WTC11 (cell line): ENCODE data around the gene PGGHG. TPM values are rescaled to one million over a fixed set of nuclear protein-coding genes. Genes with fewer than 3 reads are reported as not detected.

Experiments
- ATAC-seq: fragments of 200-7000 bp; cut with Tn5 transposase; 2 replicates; pipeline ENCODE4 v1.10.0; 2021; ENCODE audit warnings: mild to moderate bottlenecking, moderate library complexity
- CTCF ChIA-PET: fragments of 300-600 bp; sonication (Branson Sonifier 250); formaldehyde crosslinking; loops from one replicate; lab custom pipeline; 2021; ENCODE audit warnings: antibody characterized with exemption; lab: Charles Lee
- POLR2A ChIA-PET: fragments of 350-600 bp; sonication (Branson Sonifier 250); formaldehyde crosslinking; loops from one replicate; lab custom pipeline; 2021; ENCODE audit warnings: antibody characterized with exemption; lab: Charles Lee
- DNase-seq: peaks from one replicate; pipeline ENCODE4 v3.0.0; 2021; ENCODE audit warnings: low spot score
- H3K27ac Mint-ChIP-seq: 2 replicates; pipeline ENCODE4 v1.8.0; 2021; ENCODE audit warnings: mixed read lengths
- H3K27me3 Mint-ChIP-seq: 2 replicates; pipeline ENCODE4 v1.8.0; 2021; ENCODE audit warnings: low read depth, mild to moderate bottlenecking, moderate library complexity, mixed read lengths
- H3K36me3 Mint-ChIP-seq: 2 replicates; pipeline ENCODE4 v1.8.0; 2021; ENCODE audit warnings: mixed read lengths
- H3K4me1 Mint-ChIP-seq: 2 replicates; pipeline ENCODE4 v1.8.0; 2022; ENCODE audit warnings: mixed read lengths
- H3K4me3 Mint-ChIP-seq: 2 replicates; pipeline ENCODE4 v1.8.0; 2021; ENCODE audit warnings: mild to moderate bottlenecking, moderate library complexity, mixed read lengths
- H3K9me3 Mint-ChIP-seq: 2 replicates; pipeline ENCODE4 v1.8.0; 2021; ENCODE audit warnings: mixed read lengths
- ATF2 ChIP-seq: sonication (generic); formaldehyde crosslinking; IDR thresholded peaks from 2 replicates; pipeline ENCODE4 v1.8.1; 2022; ENCODE audit warnings: low read depth, missing genetic modification reagents, borderline replicate concordance
- E2F5 ChIP-seq: sonication (generic); formaldehyde crosslinking; IDR thresholded peaks from 2 replicates; pipeline ENCODE4 v1.8.1; 2022; ENCODE audit warnings: mild to moderate bottlenecking, moderate library complexity, missing genetic modification reagents
- ELF4 ChIP-seq: sonication (generic); formaldehyde crosslinking; IDR thresholded peaks from 2 replicates; pipeline ENCODE4 v1.8.1; 2022; ENCODE audit warnings: low read depth, mild to moderate bottlenecking, moderate library complexity, missing genetic modification reagents
- FOXK1 ChIP-seq: sonication (generic); formaldehyde crosslinking; IDR thresholded peaks from 2 replicates; pipeline ENCODE4 v1.8.0; 2022; ENCODE audit warnings: mild to moderate bottlenecking, moderate library complexity, missing genetic modification reagents
- GRHL2 ChIP-seq: fragments of 250-450 bp; sonication (Bioruptor Pico); IDR thresholded peaks from 2 replicates; pipeline ENCODE4 v1.8.0; 2022; ENCODE audit warnings: mild to moderate bottlenecking, moderate library complexity; ENCODE audit not compliant: insufficient replicate concordance, severe bottlenecking
- HMGA2 ChIP-seq: fragments of 250-450 bp; sonication (Bioruptor Pico); IDR thresholded peaks from 2 replicates; pipeline ENCODE4 v1.4.0; 2021; ENCODE audit warnings: mild to moderate bottlenecking, moderate library complexity
- JAZF1 ChIP-seq: fragments of 250-450 bp; sonication (Bioruptor Pico); IDR thresholded peaks from 2 replicates; pipeline ENCODE4 v1.9.0; 2021; ENCODE audit warnings: moderate library complexity, mild to moderate bottlenecking, inconsistent platforms
- MAX ChIP-seq: sonication (generic); formaldehyde crosslinking; IDR thresholded peaks from 2 replicates; pipeline ENCODE4 v1.8.0; 2022; ENCODE audit warnings: mild to moderate bottlenecking, missing genetic modification reagents
- PREB ChIP-seq: sonication (generic); formaldehyde crosslinking; IDR thresholded peaks from 2 replicates; pipeline ENCODE4 v1.8.1; 2022; ENCODE audit warnings: mild to moderate bottlenecking, missing genetic modification reagents, moderate library complexity, borderline replicate concordance
- ZBTB21 ChIP-seq: sonication (generic); formaldehyde crosslinking; IDR thresholded peaks from 2 replicates; pipeline ENCODE4 v1.8.1; 2023; ENCODE audit warnings: mild to moderate bottlenecking, missing genetic modification reagents, borderline replicate concordance
- ZBTB43 ChIP-seq: sonication (generic); formaldehyde crosslinking; IDR thresholded peaks from 2 replicates; pipeline ENCODE4 v1.8.1; 2023; ENCODE audit warnings: mild to moderate bottlenecking, missing genetic modification reagents
- ZNF232 ChIP-seq: sonication (generic); formaldehyde crosslinking; IDR thresholded peaks from 2 replicates; pipeline ENCODE4 v1.8.0; 2022; ENCODE audit warnings: mild to moderate bottlenecking, missing genetic modification reagents
- ZNF263 ChIP-seq: sonication (generic); formaldehyde crosslinking; IDR thresholded peaks from 2 replicates; pipeline ENCODE4 v1.8.1; 2022; ENCODE audit warnings: low read depth, mild to moderate bottlenecking, moderate library complexity, missing genetic modification reagents
- ZNF423 ChIP-seq: fragments of 250-450 bp; sonication (Bioruptor Pico); IDR thresholded peaks from 2 replicates; pipeline ENCODE4 v2.1.2; 2022; ENCODE audit warnings: mild to moderate bottlenecking, moderate library complexity
- ZNF512 ChIP-seq: sonication (generic); formaldehyde crosslinking; IDR thresholded peaks from 2 replicates; pipeline ENCODE4 v1.8.1; 2022; ENCODE audit warnings: missing genetic modification reagents, borderline replicate concordance
- ZNF532 ChIP-seq: fragments of 250-450 bp; sonication (Bioruptor Pico); IDR thresholded peaks from 2 replicates; pipeline ENCODE4 v1.9.0; 2021; ENCODE audit warnings: mild to moderate bottlenecking, borderline replicate concordance
- ZNF671 ChIP-seq: fragments of 250-450 bp; sonication (Bioruptor Pico); IDR thresholded peaks from 2 replicates; pipeline ENCODE4 v1.8.0; 2021; ENCODE audit warnings: mild to moderate bottlenecking
- total RNA-seq: library from RNA; stranded (reverse); gene quantifications from 3 replicates; pipeline ENCODE4 v1.2.3, GENCODE V29; 2021

PGGHG gene
- total RNA-seq, 1 experiment from 2014 or later, result 74.9 TPM

GRCh38 chr11:284105-285020 lies 4.6 kb upstream of the PGGHG start:
- ChIA-PET CTCF (interaction anchor here (0.9 to 5.8 kb wide), 4 partner anchors 21 to 71 kb away, joined by 3 to 53 read pairs (median 6); no protein-coding TSS in a partner anchor), POLR2A (interaction anchor here (1.0 to 1.2 kb wide), 2 partner anchors 13 to 16 kb away, joined by 3 to 4 read pairs; no protein-coding TSS in a partner anchor)
- Mint-ChIP-seq H3K4me1 (peaks cover 38% of the 10 kb centered on the region), H3K9me3 (no peaks in the 10 kb centered on the region), H3K27ac (peak overlapping the region; percentile 50; the same call in 1 of the 2 replicates), H3K4me3 (no peak overlapping the region), H3K27me3 (peaks cover 52% of the 10 kb centered on the region), H3K36me3 (no peaks in the 10 kb centered on the region)
- DNase-seq (no peak), ATAC-seq (no peak)
- no peak for TF ChIP-seq MAX (CRISPR knock-in tag)

- Mint-ChIP-seq H3K36me3 (no peaks in the 10 kb centered on the region), H3K9me3 (no peaks in the 10 kb centered on the region), H3K27ac (peak overlapping the region; percentile 84), H3K27me3 (peaks cover 48% of the 10 kb centered on the region)
- CTCF ChIA-PET, result interaction anchor here (1.2 kb wide), 1 partner anchor 34 kb away, joined by 4 read pairs; no protein-coding TSS in a partner anchor
- TF ChIP-seq GRHL2 (CRISPR knock-in tag) (no peak), ZNF512 (no peak), ZNF263 (CRISPR knock-in tag) (no peak), JAZF1 (CRISPR knock-in tag) (no peak), FOXK1 (CRISPR knock-in tag) (no peak), ZBTB43 (CRISPR knock-in tag) (no peak), ATF2 (CRISPR knock-in tag) (no peak), ZNF423 (no peak), HMGA2 (no peak), ZNF671 (CRISPR knock-in tag) (no peak), ZBTB21 (CRISPR knock-in tag) (no peak)
- TF ChIP-seq, all 79 proteins: peak for 0
- no peak overlapping the region for H3K4me3 Mint-ChIP-seq
- ATAC-seq, result no peak
- peak; percentile 9 for DNase-seq
- H3K4me1 Mint-ChIP-seq, result peaks cover 45% of the 10 kb centered on the region
- POLR2A ChIA-PET, result no interaction called here
Observed at GRCh38 chr11:285021-285893, 3.7 kb upstream of the PGGHG start.

GRCh38 chr11:285894-286220 lies 3.1 kb upstream of the PGGHG start:
- Mint-ChIP-seq H3K36me3 (peaks cover under 1% of the 10 kb centered on the region; the same call in 1 of the 2 replicates), H3K27ac (no peak overlapping the region), H3K9me3 (no peaks in the 10 kb centered on the region), H3K4me1 (peaks cover 51% of the 10 kb centered on the region), H3K4me3 (no peak overlapping the region), H3K27me3 (peaks cover 45% of the 10 kb centered on the region)
- ATAC-seq (no peak), DNase-seq (no peak)
- ChIA-PET POLR2A (no interaction called here), CTCF (no interaction called here)
- no peak for TF ChIP-seq PREB (CRISPR knock-in tag)
- no peak for TF ChIP-seq MAX (CRISPR knock-in tag)
- TF ChIP-seq E2F5, result no peak
- no peak for TF ChIP-seq ELF4 (CRISPR knock-in tag)
- no peak for TF ChIP-seq ZNF532
- no peak for TF ChIP-seq ZNF232
